ENCODE data around the gene NT5DC4.

NT5DC4 gene

DNA sequence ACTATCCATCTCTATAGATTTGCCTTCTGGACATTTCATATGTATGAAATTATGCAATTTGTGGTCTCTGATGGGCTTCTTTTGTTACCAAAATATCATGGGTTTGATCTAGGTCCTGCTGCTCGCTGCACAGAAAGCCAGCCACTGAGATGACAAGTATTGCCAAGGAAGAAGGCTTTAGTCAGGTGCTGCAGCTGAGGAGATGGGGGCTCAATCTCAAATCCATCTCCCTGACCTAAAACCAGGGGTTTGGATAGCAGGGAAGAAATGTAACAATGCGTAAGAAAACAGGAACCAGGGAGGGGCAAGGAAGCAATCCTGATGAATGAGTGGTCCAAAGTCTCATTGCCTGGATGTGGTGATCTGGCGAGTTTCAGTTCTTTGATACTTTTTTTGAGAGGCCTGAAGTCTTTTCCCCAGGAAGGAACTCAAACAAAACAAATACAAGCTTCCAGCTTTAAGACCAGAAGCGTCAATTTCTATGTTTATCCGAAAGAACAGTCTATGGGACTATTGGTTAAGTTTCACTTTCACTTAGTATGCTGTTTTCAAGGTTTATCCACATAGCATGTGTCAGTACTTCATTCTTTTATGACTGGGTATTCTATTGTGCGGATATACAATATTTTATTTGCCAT is 47.0 kb downstream of the NT5DC4 start:
- Histone ChIP-seq H3K4me3 (ENCODE audit: low read length) (no peak overlapping the region), H3K4me2 (ENCODE audit: low read length) (no peak overlapping the region), H3K27ac (ENCODE audit: low read depth, low read length) (no peak overlapping the region), H4K20me1 (ENCODE audit: control insufficient read depth, insufficient read depth, low read depth, low read length) (no peaks in the 10 kb centered on the region), H3K36me3 (ENCODE audit: control insufficient read depth, low read length) (peaks cover 11% of the 10 kb centered on the region), H3K4me1 (ENCODE audit: control insufficient read depth, low read length) (peaks cover 24% of the 10 kb centered on the region), H3K9me2 (replicated peaks; ENCODE audit: control insufficient read depth, low read length) (no peaks in the 10 kb centered on the region), H3K79me2 (ENCODE audit: control insufficient read depth, low read length) (peaks cover 16% of the 10 kb centered on the region), H3F3A (ENCODE audit: control insufficient read depth, insufficient read depth) (no peaks in the 10 kb centered on the region), H3K27me3 (ENCODE audit: control insufficient read depth, low read length) (no peaks in the 10 kb centered on the region), H3K9me3 (ENCODE audit: control insufficient read depth, insufficient read depth, low read length) (peaks cover 4% of the 10 kb centered on the region; the same call in 1 of the 2 replicates)
- no peak for TF ChIP-seq EZH2phosphoT487 (IDR thresholded peaks at IDR 0.05; ENCODE audit: borderline replicate concordance, low read length)
- TF ChIP-seq, protein P1, sequence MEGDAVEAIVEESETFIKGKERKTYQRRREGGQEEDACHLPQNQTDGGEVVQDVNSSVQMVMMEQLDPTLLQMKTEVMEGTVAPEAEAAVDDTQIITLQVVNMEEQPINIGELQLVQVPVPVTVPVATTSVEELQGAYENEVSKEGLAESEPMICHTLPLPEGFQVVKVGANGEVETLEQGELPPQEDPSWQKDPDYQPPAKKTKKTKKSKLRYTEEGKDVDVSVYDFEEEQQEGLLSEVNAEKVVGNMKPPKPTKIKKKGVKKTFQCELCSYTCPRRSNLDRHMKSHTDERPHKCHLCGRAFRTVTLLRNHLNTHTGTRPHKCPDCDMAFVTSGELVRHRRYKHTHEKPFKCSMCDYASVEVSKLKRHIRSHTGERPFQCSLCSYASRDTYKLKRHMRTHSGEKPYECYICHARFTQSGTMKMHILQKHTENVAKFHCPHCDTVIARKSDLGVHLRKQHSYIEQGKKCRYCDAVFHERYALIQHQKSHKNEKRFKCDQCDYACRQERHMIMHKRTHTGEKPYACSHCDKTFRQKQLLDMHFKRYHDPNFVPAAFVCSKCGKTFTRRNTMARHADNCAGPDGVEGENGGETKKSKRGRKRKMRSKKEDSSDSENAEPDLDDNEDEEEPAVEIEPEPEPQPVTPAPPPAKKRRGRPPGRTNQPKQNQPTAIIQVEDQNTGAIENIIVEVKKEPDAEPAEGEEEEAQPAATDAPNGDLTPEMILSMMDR (IDR thresholded peaks at IDR 0.05; ENCODE audit: low read depth, low read length, poor library complexity, severe bottlenecking): no peak

DNA sequence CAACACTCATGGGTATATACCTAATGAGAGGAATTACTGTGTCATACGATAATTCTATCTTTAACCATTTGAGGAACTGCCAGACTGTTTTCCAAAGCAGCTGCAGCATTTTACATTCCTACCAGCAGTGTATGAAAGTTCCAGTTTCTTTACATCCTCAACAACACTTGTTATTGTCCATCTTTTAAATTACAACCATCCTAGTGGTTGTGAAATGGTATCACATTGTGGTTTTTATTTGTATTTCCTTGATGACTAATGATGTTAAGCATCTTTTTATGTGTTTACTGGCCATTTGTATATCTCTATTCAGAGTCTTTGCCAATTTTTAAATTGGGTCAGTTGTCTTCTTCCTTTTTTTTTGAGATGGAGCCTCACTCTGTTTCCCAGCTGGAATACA is 47.6 kb downstream of the NT5DC4 start:
- Histone ChIP-seq H4K20me1 (ENCODE audit: control insufficient read depth, insufficient read depth, low read depth, low read length) (no peaks in the 10 kb centered on the region), H3F3A (ENCODE audit: control insufficient read depth, insufficient read depth) (no peaks in the 10 kb centered on the region), H3K79me2 (ENCODE audit: control insufficient read depth, low read length) (peaks cover 10% of the 10 kb centered on the region), H3K27ac (ENCODE audit: low read depth, low read length) (no peak overlapping the region), H3K36me3 (ENCODE audit: control insufficient read depth, low read length) (peaks cover 7% of the 10 kb centered on the region), H3K9me3 (ENCODE audit: control insufficient read depth, insufficient read depth, low read length) (peaks cover 4% of the 10 kb centered on the region; the same call in 1 of the 2 replicates), H3K27me3 (ENCODE audit: control insufficient read depth, low read length) (no peaks in the 10 kb centered on the region), H3K9me2 (replicated peaks; ENCODE audit: control insufficient read depth, low read length) (no peaks in the 10 kb centered on the region), H3K4me2 (ENCODE audit: low read length) (no peak overlapping the region), H3K4me3 (ENCODE audit: low read length) (no peak overlapping the region), H3K4me1 (ENCODE audit: control insufficient read depth, low read length) (peaks cover 18% of the 10 kb centered on the region)
- TF ChIP-seq EZH2phosphoT487 (IDR thresholded peaks at IDR 0.05; ENCODE audit: borderline replicate concordance, low read length): no peak
- TF ChIP-seq, protein P1 (IDR thresholded peaks at IDR 0.05; ENCODE audit: low read depth, low read length, poor library complexity, severe bottlenecking): no peak

DNA sequence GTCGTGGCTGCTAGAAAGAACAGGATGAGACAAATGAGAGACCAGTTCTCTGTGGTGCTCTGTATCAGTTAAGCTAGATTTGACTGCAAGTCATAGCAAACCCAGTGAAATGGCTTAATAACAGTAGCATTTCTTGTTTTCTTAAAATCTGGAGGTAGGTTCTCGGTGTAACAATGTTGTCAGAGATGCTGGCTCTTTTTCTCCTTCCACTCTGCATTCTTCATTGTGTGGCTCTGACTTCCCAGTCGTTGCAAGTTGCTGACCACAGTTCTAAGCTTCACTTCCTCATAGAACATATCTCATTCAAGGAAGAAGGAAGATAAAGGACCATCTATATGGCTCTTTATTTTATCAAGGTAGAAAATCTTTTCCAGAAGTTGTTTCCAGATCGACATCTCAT is 51.5 kb downstream of the NT5DC4 start:
- Histone ChIP-seq H3K4me3 (ENCODE audit: low read length) (no peak overlapping the region), H3K9me3 (ENCODE audit: control insufficient read depth, insufficient read depth, low read length) (peaks cover 4% of the 10 kb centered on the region; the same call in 1 of the 2 replicates), H3K27me3 (ENCODE audit: control insufficient read depth, low read length) (no peaks in the 10 kb centered on the region), H4K20me1 (ENCODE audit: control insufficient read depth, insufficient read depth, low read depth, low read length) (no peaks in the 10 kb centered on the region), H3K9me2 (replicated peaks; ENCODE audit: control insufficient read depth, low read length) (no peaks in the 10 kb centered on the region), H3K36me3 (ENCODE audit: control insufficient read depth, low read length) (no peaks in the 10 kb centered on the region), H3K4me1 (ENCODE audit: control insufficient read depth, low read length) (peaks cover 8% of the 10 kb centered on the region), H3K4me2 (ENCODE audit: low read length) (no peak overlapping the region), H3K79me2 (ENCODE audit: control insufficient read depth, low read length) (no peaks in the 10 kb centered on the region), H3K27ac (ENCODE audit: low read depth, low read length) (no peak overlapping the region), H3F3A (ENCODE audit: control insufficient read depth, insufficient read depth) (no peaks in the 10 kb centered on the region)
- no peak for TF ChIP-seq EZH2phosphoT487 (IDR thresholded peaks at IDR 0.05; ENCODE audit: borderline replicate concordance, low read length)
- TF ChIP-seq, protein P1 (IDR thresholded peaks at IDR 0.05; ENCODE audit: low read depth, low read length, poor library complexity, severe bottlenecking): no peak

Measured in DOHH2 (cell line).